ENCODE measurements around the gene LAMA2. TPM values are rescaled to one million over a fixed set of nuclear protein-coding genes. Genes with fewer than 3 reads are reported as not detected.

Gene LAMA2
- total RNA-seq, 1 experiment from 2014 or later, result 0.28 TPM

DNA sequence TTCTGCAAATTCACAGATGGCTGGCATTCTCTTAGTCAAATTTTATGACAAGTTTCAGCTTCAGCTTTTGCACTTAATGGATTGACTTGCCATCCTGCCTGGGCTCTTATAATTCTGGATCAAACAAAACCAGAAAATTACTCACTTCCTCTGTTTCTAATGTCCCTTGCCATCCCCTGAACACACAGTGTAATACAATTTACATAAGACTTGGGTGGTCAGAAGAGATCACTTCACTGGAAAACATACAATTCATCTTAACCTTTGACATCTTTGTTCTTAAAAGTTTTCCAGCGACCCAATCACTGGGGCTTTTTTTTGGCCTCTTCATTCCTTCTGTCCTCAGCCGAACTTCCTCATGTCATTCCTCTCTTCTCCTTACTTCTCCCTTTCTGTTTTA lies 628.0 kb downstream of the LAMA2 start:
- intact Hi-C loops (cut with micrococcal nuclease; ENCODE audit: unreplicated experiment), result no loop called here
- H3K36me3 ChIP-seq (ENCODE audit: control insufficient read depth, insufficient read depth, low read length), result no peaks in the 10 kb centered on the region

DNA sequence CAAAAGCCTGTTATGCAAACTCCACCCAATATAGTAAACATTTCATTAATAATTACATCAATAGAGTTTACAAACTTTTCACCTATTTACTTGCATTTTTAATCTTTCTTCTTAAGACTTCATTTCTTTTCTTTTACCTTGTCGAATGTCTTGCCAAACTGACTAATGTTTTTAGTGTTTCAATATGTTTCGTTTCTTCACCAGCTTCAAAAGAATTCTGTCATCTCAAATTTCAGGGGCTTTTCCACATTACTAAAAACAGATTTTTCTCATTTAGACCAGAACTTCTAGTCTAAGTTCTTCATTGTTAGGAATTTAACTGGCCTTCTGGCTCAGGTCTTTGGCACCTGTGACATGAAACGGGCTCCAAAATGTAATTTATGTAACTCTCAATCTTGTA lies 630.5 kb downstream of the LAMA2 start:
- BruUV-seq (replicated peaks), result no TSS peak
- Histone ChIP-seq H3K9me3 (ENCODE audit: control insufficient read depth, insufficient read depth, low read depth, low read length) (no peaks in the 10 kb centered on the region), H3K27ac (ENCODE audit: low read length) (no peak overlapping the region), H3K4me1 (ENCODE audit: control insufficient read depth, insufficient read depth, low read length) (no peaks in the 10 kb centered on the region), H3K36me3 (ENCODE audit: control insufficient read depth, insufficient read depth, low read length) (no peaks in the 10 kb centered on the region), H3K4me3 (ENCODE audit: low read depth in 2 of 2, low read length in 2 of 2) (no peak overlapping the region), H3K27me3 (ENCODE audit: control insufficient read depth, insufficient read depth, low read length) (no peaks in the 10 kb centered on the region)
- in situ Hi-C loops (cut with HindIII; ENCODE audit: low pct_unique_long_range_greater_than_20kb, low sequenced_read_pairs), result no loop called here
- ATAC-seq (no peak), DNase-seq (ENCODE audit: low read depth, low spot score) (no peak)
- no peak for TF ChIP-seq TCF7L2 (IDR thresholded peaks at IDR 0.05; ENCODE audit: low read depth, low read length)
- no peak for TF ChIP-seq REST (IDR thresholded peaks at IDR 0.05; ENCODE audit: insufficient read depth in 1 of 2, low read depth in 2 of 2, low read length in 1 of 2)
- TF ChIP-seq SIN3A (IDR thresholded peaks at IDR 0.05; ENCODE audit: borderline replicate concordance, insufficient read depth, low read depth, low read length), result no peak
- TF ChIP-seq, protein P1, sequence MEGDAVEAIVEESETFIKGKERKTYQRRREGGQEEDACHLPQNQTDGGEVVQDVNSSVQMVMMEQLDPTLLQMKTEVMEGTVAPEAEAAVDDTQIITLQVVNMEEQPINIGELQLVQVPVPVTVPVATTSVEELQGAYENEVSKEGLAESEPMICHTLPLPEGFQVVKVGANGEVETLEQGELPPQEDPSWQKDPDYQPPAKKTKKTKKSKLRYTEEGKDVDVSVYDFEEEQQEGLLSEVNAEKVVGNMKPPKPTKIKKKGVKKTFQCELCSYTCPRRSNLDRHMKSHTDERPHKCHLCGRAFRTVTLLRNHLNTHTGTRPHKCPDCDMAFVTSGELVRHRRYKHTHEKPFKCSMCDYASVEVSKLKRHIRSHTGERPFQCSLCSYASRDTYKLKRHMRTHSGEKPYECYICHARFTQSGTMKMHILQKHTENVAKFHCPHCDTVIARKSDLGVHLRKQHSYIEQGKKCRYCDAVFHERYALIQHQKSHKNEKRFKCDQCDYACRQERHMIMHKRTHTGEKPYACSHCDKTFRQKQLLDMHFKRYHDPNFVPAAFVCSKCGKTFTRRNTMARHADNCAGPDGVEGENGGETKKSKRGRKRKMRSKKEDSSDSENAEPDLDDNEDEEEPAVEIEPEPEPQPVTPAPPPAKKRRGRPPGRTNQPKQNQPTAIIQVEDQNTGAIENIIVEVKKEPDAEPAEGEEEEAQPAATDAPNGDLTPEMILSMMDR (IDR thresholded peaks at IDR 0.05), result no peak
- TF ChIP-seq POLR2AphosphoS5 (IDR thresholded peaks at IDR 0.05; ENCODE audit: low read depth, low read length), result no peak
- intact Hi-C loops (cut with micrococcal nuclease; ENCODE audit: unreplicated experiment), result no loop called here
- ChIA-PET CTCF (no interaction called here), POLR2A (no interaction called here)

More for the DNA sequence above, 628.0 kb downstream of the LAMA2 start:
- Histone ChIP-seq H3K27me3 (ENCODE audit: control insufficient read depth, insufficient read depth, low read length) (no peaks in the 10 kb centered on the region), H3K27ac (ENCODE audit: low read length) (no peak overlapping the region), H3K9me3 (ENCODE audit: control insufficient read depth, insufficient read depth, low read depth, low read length) (no peaks in the 10 kb centered on the region), H3K4me1 (ENCODE audit: control insufficient read depth, insufficient read depth, low read length) (no peaks in the 10 kb centered on the region), H3K4me3 (ENCODE audit: low read depth in 2 of 2, low read length in 2 of 2) (no peak overlapping the region)
- in situ Hi-C loops (cut with HindIII; ENCODE audit: low pct_unique_long_range_greater_than_20kb, low sequenced_read_pairs), result no loop called here
- no peak for ATAC-seq
- no TSS peak for BruUV-seq (replicated peaks)
- ChIA-PET CTCF (no interaction called here), POLR2A (no interaction called here)
- TF ChIP-seq SIN3A (IDR thresholded peaks at IDR 0.05; ENCODE audit: borderline replicate concordance, insufficient read depth, low read depth, low read length) (no peak), TCF7L2 (IDR thresholded peaks at IDR 0.05; ENCODE audit: low read depth, low read length) (no peak), REST (IDR thresholded peaks at IDR 0.05; ENCODE audit: insufficient read depth in 1 of 2, low read depth in 2 of 2, low read length in 1 of 2) (no peak), POLR2AphosphoS5 (IDR thresholded peaks at IDR 0.05; ENCODE audit: low read depth, low read length) (no peak)
- TF ChIP-seq, protein P1 (IDR thresholded peaks at IDR 0.05), result no peak
- DNase-seq (ENCODE audit: low read depth, low spot score), result no peak
